HG03565 (cell line): Measurements from ENCODE around the gene SHOC2.

Experiments used
- ATAC-seq: cut with Tn5 transposase; IDR thresholded peaks from one replicate; pipeline ENCODE4 v1.9.1; 2021; ENCODE audit warnings: mild to moderate bottlenecking, moderate library complexity; ENCODE audit not compliant: unreplicated experiment

Gene SHOC2

DNA sequence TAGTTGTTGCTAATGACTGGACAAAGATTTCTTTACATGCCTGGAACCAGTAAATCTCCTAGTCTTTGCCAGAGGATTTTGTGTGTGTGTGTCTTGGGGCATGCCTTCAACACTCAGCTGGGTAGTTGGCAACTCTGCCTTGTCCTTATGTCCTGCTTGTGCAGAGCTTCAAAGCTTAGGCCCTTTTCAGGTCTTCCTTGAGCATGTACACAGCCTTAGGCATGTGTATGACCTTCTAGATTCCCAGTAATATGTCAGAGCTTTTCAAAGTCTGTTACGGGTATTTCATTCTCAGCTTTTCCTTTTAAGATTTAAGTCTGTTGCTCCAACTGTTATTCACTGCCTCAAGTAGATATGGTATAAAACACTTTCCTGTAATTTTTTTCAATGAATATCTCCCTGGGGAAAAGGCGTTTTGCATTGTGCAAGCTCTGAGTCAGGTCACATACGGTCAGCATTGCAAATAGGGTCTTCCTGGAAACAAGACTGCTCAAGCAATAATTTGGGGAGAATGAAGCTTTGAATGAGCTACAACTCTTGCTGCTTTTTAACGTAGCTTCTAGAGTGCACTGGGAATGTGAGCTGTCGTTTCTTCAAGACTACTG lies 25.5 kb downstream of the SHOC2 start:
- ATAC-seq, result no peak

DNA sequence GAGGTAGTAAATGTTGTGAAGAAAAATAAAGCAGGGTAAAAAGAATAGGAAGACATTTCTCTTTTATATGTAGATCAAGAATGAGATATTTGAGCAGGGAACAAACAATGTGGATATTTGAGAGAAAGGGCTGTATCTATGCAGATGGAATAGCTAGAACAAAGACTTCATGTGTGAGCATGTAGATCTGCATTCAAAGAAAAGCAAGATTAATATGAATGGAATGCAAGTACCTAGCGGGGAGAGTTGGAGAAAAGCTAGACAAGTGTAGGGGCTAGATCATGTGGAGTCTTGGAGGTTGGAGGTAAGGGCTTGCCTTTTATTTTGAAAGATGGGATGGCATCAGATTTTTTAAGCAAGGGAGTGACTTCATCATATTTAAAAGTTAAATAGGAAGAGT lies 27.1 kb downstream of the SHOC2 start:
- ATAC-seq, result no peak

DNA sequence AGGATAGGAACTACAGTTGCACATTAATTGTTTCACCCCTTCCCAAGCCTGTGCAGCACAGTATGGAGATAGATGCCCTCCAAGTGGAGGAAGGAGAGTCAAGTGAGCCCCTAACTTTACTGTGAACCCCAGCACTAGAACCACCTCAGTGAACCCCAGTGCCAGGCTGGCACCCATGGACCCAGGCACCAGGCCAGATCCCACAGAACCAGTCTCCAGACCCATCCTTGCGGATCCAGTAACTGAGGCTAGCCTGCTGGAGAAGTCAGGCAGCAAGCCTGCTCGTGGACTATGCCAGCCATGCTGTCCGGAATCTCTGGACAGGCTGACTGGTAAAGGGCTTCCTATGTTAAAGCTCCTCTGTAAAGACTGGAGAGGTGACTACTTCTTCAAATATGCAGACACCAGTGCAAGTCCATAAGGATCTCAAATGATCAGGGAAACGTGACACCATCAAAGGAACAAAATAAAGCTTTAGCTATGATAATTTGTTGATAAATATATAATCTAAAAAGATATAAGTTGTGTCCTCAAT lies 27.7 kb downstream of the SHOC2 start:
- no peak for ATAC-seq

DNA sequence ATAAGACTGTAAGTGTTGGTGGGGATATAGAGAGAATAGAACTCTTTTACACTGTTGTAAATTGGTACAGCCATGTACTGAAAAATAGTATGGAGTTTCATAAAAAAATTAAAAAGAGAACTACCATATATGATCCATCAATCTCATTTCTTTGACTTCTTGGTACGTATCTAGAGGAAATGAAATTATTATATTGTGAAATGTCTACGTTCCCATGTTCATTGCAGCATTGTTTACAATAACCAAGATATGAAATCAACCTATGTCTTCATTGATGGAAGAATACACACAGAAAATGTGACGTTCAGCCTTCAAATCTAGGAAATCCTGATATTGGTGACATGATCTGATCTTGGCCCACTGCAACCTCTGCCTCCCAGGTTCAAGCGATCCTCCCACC lies 32.0 kb downstream of the SHOC2 start:
- no peak for ATAC-seq

DNA sequence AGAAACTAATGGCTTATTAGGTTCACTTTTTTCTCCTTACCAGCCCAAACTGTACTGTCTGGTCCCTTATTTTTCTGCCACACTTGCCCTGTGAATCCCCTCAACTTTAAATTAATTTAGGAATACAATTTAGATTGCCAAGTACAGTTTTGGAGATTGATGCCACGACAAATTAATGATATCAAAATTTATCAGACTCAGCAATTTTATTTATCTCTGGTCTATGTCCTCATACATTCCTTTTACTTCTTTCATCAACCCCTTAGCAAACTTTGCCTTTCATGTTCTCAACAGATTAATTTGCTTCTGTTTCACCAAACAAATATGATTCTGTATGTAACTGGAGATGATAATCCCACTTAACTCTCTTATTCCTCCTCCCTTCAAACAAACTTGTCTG lies 38.2 kb downstream of the SHOC2 start:
- no peak for ATAC-seq

DNA sequence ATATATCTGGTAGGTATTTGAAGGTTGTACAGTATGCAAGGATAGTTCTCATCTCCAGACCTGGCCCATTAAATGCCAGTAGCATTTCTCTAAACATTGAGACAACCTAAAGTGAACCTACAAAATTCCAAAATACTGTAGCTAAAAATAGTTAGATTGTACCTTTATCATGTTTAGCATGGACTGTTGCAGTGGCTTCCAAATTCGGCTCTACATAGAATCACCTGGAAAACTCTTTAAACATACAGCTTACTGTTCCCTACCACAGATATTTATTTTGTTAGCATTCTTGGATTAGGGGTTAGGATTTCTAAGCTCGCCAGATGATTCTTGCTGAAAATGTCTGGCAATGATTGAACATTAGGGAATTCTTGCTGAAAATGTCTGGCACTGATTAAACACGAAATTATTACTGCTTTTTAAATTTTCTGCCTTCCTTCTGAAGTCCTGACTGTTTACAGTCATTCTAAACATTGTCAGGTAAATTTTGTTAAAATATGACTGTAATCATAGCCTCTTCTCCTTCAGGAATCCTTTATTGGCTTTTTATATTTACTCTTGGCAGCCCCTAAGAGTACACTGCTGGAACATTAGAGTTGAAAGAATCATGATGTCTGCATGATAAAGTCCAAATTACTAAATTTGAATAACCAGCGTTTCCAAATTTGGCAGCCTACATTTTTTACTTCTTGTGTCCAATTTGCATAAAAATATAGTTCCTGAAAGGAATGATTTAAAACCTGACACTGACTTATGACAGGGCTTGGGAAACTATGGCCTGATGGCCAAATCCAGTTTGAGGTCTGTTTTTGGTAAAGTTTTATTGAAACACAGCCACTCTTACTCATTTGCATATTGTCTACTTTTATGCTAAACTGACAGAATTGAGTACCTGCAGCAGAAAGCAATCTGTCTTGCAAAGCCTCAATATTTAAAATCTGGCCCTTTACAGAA lies 40.3 kb downstream of the SHOC2 start:
- ATAC-seq, result no peak

DNA sequence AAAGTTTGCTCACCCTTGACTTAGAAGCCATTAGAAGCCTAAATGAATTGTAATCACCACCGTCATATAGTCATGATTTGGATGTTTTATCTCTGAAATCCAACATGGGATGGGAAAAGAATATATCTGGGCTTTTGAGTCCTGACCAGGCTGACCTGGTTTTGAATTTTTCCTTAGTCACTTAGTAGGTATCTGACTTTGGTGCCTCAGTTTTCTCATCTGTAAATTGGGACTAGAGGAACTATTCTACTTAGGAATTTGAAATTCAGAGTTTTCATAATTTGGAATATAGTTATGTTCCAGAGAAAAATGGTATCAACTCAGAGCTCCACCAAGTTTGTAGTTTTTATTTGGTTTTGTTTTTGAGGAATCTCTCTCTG lies 40.9 kb downstream of the SHOC2 start:
- no peak for ATAC-seq

DNA sequence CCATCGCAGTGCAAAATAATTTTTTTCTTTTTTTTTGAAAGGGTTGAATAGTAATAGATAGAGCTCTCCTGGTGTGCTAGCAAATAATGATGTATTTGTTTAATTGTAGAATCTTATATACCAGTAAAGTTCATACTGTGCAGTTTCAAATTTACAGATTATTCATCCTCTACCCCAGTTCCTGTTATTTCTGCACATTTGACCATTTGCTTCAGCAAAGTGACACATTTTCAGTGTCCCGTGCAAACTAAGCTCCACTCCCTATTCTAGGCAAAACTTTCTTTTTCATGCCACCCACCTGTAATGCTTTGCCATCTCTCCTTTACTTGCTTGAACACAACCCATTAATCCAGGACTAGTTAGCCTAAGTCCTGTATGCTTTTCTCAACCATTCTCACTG lies 43.0 kb downstream of the SHOC2 start:
- no peak for ATAC-seq

DNA sequence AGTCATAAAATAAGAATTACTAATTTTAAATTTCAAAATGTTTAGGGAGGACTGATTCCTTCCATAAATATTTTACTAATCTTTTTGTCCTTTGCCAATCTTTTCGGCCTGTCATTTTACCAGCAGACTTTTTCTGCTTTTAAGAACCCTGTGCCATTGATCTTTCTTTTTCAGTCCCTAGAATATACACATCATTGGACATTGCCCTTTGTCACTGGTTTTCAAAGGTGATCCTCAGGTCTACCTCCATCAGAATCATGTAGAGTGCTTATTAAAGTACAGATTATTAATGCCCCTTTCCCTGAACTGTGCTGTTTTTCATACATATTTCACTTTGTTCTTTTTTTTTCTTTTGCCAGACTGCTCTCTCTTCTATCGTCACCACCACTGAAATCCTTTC lies 43.8 kb downstream of the SHOC2 start:
- no peak for ATAC-seq

DNA sequence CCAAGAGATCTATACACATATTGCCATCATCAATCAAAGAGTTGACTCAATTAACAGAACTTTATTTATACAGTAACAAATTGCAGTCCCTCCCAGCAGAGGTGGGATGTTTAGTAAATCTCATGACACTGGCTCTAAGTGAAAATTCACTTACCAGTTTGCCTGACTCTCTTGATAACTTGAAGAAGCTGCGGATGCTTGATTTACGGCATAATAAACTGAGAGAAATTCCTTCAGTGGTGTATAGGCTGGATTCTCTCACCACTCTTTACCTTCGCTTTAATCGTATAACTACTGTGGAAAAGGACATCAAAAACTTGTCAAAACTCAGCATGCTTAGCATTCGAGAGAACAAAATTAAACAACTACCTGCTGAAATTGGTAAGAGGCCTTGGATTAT lies 45.3 kb downstream of the SHOC2 start:
- no peak for ATAC-seq

DNA sequence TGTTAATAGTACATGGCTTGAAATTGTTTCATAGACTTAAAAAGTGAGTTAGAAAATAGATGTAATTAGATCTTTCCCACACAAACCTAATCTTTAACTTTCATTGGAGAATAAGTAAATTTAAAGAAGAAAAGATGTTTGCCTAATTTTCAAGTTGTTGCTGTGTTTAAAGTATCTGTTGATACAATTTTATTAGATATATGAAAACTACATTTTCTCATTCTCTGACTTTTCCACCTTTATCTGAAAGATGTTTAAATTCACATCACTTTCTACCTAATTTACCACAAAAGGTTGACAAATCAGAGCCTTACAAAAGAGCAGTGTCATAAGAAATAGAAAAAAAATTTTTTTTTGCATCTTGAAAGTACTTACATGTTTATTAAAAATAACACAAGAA lies 45.8 kb downstream of the SHOC2 start:
- ATAC-seq, result no peak

DNA sequence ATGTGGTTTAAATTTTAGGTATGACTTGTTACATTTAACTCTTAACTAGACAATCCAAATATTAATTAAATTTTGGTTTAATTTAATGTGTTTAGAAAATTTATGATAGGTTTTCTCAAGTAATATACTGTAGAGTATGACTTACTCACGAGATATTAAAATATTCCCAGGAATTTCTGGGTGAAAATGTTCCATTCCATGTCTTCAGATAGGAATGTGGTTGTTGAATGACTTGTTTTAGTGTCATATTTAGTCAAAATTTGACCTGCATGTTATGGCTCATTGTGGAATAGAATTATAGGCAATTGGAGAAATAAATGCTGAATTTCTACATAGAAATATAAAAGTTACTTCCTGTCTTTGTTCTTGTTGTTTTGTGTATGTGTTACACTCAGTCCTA lies 46.7 kb downstream of the SHOC2 start:
- ATAC-seq, result no peak

DNA sequence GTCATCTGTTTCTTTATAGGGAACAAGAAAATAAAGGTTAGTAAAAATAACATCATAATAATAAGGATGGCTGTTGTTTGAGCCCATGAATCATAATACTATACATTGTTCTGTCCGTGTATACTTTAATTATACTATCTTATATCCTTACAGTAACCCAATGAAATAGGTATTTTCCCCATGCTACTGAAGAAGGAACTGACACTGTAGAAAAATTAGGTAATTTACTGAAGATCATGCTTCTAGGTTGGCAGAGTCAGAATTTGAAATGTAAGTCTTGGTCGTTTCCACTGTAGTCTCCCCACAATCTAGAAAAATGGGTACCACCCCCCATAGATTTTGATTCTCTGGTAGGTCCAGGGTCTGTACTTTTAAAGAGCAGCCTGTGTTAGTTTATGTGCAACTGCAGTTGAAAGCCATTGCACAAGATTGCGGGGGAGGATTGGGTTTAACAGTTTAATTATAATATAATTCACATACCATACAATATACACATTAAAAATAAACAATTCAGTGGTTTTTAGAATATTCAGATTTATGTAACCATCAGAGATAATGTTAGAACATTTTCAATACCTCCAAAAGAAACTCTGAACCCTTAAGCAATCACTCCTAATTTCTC lies 47.7 kb downstream of the SHOC2 start:
- no peak for ATAC-seq

DNA sequence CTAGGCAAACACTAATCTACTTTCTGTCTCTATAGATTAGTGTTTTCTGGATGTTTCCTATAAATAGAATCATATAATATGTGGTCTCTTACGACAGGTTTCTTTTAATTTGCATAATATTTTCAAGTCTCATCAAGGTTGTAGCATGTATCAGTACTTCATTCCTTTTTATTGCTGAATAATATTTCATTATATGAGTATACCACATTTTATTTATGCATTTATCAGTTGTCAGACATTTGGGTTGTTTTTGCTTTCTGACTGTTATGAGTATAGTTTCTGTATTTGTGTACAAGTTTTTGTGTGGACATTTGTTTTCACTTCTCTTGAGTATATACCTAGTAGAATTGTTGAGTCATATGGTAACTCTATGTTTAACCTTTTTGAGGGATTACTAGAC lies 48.2 kb downstream of the SHOC2 start:
- ATAC-seq, result peak; percentile 46

DNA sequence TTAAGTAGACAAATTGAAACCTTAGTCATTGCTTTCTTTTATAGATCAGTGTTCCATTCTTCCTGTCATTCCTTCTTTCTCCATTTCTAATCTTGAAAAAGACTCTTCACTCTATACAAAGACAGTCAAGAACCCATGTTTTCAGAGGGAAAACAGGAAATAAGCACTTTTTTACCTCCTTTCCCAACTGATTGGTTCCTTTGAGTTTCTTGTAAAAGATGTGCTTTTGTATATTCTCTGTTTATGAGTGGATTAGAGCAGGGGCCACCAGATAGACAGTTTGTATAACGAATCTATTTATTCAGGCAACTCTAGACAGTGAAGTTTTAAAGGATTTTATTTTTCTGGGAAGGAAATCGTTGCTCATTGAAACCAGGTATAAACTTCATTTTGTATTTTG lies 49.8 kb downstream of the SHOC2 start:
- ATAC-seq, result no peak

DNA sequence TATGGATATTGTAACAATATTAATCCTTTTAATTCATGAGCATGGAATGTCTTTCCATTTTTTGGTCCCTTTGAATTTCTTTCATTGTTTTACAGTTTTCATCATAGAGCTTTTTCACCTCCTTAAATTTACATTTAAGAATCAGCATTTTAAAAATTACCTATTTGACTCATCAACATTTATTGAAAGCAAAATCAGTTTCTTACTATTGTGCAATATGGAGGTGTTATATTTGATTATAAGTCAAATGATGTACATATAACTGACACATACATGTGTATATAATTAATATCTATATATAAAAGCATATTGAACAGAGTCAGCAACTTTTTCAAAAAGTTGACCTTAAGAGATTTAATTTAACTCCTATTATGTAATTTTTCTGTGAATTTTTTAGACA lies 52.2 kb downstream of the SHOC2 start:
- no peak for ATAC-seq

DNA sequence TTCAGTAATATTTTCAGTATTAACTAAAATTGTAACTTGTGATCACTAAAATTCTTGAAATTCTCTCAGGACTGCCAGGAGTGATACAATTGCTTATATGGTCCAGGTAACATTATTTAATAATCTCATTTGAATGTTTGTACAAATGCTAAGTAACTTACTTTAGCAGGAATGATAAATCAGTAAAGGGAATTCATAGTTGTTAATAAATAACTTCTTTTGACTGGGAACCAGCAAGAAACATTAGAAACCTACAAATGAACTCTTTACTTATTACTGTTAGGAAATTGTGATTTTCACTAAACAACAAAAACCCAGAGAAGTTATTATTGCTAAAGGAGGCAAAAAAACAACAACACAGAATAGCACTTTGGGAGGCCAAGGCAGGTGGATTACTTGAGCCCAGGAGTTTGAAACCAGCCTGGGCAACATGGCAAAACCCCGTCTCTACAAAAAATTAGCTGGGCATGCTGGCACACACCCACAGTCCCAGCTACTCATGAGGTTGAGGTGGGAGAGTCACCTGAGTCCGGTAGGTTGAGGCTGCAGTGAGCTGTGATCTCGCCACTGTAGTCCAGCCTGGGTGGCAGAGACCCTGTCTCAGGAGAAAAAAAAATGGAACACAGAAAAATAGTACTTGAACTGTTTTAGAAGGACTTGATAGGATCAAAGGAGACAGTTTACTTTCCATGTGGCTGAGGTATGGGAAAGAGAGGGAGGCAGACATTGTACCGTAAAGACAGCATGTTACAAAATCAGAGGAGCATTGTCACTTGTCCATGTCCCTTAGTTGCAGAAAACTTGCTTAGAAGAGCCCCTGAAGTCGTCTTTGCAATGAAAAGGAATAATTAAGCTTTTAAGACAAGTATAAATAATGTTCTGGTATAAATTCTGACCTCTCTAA lies 53.1 kb downstream of the SHOC2 start:
- no peak for ATAC-seq

DNA sequence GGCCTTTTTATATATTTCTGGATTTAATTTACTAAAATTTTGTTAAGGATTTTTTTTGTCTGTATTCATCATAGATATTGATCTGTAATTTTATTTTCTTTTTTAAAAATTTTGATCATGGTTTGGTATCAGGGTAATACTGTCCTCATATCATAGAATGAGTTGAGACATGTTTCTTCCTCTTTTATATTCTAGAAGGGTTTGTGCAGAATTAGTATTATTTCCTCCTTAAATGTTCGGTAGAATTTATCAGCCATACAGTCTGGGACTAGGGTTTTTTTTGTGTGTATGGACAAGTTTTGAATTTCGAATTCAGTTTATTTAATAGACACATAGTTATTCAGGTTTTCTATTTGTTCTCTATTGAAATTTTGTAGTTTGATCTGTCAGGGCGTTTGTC lies 54.0 kb downstream of the SHOC2 start:
- no peak for ATAC-seq

DNA sequence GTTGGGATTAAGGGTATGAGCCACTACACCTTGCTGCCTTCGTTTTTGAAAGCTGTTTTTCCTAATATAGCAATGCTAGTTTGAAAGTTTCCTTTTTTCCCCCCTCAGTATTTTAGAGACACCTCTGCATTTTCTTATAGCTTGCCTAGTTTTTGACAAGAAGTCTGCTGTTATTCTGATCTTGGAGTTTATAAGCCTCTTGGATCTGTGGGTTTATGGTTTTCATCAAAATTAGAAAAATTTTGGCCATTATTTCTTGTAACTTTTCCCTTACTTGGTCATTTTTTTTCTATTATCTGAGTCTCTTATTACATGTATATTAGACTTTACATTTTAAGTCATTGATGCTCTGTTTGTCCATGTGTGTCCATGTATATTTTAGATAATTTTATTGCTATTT lies 57.2 kb downstream of the SHOC2 start:
- ATAC-seq, result no peak

DNA sequence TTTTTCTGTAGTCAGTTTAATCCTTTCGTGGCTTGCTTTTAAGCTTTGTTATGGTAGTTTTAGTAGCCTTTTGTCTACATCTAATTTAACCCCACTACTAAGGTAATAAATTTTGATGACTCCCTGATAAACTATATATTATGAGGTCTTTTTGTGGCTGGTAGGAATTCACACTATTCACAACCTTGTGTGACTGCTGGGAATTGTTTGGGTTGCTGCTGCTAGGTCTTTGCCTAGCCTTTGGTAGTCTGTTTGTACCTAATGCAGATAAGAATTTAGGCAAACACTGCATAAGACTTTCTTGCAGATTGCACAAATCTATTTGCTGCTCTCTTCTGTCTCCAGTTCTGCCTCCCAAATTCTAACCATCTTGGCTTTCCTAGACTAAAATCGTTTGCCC lies 58.3 kb downstream of the SHOC2 start:
- no peak for ATAC-seq

DNA sequence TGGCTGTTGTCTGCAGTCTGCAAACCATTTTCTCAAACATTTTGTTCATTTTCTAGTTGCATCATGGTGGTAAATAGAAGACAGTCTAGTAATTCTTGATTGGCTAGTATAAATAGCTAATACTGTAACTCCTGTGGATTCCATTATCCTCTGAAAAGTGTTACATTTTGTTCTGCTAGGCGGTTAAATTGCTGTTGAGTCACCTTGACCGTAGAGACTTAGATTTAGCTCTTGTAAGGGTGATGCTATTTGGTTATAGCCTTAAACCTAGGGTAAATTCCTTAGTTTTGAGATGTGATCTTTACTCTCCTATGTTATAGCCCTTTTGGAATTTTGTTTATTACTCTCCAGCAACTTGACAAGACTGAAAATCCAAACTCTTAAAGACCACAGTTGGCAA lies 58.8 kb downstream of the SHOC2 start:
- ATAC-seq, result no peak
